Suprapubic skin (tissue), 3 donors: ENCODE data around the gene LLGL2.

Experiments used
- POLR2AphosphoS5 ChIP-seq, 3 donors: sonication (generic); formaldehyde crosslinking; IDR thresholded peaks; one replicate each; pipeline ENCODE4 v1.6.1; 2017; ENCODE audit warnings: antibody characterized with exemption in 3 of 3
- TF ChIP-seq, protein P1 (sequence below), 2 donors: fragments of 200-600 bp in 1 of 2; fragments of 450-650 bp in 1 of 2; sonication (generic) in 1 of 2; IDR thresholded peaks; one replicate each; pipeline ENCODE4 v1.5.1; 2016 to 2019; ENCODE audit warnings: antibody characterized with exemption in 2 of 2, mild to moderate bottlenecking in 1 of 2, moderate library complexity in 1 of 2

DNA sequence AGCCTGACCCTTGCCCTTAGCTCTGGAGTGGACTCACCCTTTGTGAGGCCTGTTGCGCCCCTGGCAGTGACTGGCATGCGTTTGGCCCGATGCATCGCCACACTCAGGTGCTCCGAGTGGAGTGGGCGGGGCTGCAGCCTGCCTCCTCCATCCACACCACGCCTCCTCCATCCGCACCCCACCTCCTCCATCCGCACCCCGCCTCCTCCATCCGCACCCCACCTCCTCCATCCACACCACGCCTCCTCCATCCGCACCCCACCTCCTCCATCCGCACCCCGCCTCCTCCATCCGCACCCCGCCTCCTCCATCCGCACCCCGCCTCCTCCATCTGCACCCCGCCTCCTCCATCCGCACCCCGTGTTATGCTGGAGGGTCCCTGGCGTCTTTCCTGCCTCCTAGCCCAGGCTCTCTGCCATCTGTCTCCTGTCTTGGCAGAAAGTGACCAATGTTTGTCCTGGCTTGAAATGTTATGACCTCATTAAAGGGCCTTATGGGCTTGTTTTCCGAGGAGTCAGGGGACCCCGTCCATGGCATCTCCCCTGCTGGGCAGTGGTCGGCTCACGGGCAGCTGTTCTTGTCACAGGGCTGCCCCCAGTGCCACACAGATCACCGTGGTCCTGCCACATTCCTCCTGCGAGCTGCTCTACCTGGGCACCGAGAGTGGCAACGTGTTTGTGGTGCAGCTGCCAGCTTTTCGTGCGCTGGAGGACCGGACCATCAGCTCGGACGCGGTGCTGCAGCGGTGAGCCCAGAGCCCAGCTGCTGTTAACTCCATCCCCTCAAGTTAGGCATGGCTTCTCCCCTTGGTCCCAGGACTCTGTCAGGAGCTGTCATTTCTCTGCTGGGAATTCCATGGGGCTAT is 33.4 kb downstream of the LLGL2 start:
- TF ChIP-seq, protein P1, sequence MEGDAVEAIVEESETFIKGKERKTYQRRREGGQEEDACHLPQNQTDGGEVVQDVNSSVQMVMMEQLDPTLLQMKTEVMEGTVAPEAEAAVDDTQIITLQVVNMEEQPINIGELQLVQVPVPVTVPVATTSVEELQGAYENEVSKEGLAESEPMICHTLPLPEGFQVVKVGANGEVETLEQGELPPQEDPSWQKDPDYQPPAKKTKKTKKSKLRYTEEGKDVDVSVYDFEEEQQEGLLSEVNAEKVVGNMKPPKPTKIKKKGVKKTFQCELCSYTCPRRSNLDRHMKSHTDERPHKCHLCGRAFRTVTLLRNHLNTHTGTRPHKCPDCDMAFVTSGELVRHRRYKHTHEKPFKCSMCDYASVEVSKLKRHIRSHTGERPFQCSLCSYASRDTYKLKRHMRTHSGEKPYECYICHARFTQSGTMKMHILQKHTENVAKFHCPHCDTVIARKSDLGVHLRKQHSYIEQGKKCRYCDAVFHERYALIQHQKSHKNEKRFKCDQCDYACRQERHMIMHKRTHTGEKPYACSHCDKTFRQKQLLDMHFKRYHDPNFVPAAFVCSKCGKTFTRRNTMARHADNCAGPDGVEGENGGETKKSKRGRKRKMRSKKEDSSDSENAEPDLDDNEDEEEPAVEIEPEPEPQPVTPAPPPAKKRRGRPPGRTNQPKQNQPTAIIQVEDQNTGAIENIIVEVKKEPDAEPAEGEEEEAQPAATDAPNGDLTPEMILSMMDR (IDR thresholded peaks at IDR 0.05): no peak
- no peak for TF ChIP-seq POLR2AphosphoS5 (IDR thresholded peaks at IDR 0.05)
